NCI-H1092 (cell line): Measurements from ENCODE around the gene TAS2R42.
A peak's percentile ranks its signal among the peaks of the same experiment; 100 is the strongest.

Experiments
- DNase-seq: peaks from one replicate; lab custom pipeline; 2025; lab: John Stamatoyannopoulos, UW

The TAS2R42 gene, protein sequence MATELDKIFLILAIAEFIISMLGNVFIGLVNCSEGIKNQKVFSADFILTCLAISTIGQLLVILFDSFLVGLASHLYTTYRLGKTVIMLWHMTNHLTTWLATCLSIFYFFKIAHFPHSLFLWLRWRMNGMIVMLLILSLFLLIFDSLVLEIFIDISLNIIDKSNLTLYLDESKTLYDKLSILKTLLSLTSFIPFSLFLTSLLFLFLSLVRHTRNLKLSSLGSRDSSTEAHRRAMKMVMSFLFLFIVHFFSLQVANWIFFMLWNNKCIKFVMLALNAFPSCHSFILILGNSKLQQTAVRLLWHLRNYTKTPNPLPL

DNA sequence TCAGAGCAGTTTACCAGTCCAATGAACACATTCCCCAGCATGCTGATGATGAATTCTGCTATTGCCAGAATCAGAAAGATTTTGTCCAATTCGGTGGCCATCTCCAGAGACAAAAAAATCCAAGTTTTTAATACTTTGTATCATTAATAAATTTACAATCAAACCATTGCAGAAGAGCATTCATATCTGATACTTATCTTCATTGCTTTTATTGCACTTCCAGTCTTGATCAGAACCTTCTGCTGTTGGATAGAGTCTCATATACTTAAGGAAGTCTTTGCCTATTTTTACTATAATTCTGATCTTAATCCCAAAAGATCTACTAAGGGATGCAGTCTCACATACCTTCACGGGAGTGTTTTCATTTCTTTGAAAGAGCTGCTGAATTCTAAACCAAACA, at the start of gene TAS2R42:
TSS of gene TAS2R42 (minus strand) at position 101 of the 400 bp plus-strand sequence. CDS start at position 101, 0 bp downstream.
- DNase-seq: no peak

DNA sequence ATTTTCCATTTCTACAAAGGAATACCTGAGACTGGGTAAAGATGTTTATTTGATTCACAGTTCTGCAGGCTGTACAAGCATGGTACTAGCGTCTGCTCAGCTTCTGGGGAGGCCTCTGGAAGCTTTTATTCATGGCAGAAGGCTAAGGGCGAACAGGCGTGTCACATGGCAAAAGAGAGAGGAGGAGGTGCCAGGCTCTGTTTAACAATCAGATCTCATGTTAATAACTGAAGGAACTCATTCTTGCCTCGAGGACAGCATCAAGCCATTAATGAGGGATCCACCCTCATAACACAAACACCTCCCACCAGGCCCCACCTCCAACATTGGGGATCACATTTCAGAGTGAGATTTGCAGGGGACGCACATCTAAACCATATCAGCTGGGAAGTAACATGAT, 46.8 kb upstream of the TAS2R42 start:
- DNase-seq: no peak

DNA sequence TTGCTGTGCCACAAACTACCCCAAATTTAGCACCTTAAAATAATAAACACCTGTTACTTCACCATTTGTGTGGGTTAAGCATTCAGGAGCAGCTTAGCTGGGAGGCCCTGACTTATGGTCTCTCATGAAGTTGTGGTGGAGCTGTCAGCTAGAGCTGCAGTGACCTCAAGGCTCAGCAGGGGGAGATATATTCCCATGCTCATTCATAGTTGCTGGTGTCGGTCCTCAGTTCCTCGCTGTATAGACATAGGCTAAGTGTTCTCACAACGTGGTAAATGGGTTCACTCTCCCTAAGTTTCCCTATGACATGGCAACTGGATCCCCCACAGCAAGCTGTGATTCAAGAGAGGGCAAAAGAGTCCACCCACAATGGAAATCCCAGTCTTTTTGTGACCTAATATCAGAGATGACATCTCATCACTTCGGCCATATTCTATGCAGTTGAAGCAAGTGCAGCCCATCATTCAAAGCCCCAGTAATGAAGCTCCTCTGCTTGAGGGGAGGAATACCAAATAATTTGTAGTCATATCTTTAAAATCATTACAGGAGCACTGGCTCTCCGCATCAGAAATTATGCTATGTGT, 41.7 kb upstream of the TAS2R42 start:
- DNase-seq: peak; percentile 25

DNA sequence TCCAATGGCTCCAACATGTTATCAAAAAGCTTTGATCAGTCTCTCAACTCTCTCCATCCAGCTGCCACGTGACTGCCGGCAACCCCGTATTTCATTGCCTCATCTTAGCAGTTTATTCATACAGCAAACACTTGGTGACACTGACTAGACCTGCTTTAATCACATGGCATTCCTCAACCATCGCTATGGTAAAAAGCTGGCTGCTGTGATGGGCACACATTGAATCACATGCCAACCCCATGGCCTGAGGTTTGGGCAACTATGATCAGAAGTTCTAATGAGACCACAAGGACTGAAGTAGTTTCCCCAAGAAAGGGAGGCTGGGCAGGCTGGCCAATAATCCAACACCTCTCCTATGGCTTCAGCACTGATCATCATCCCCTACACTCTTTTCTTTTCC, 40.6 kb upstream of the TAS2R42 start:
- no peak for DNase-seq

DNA sequence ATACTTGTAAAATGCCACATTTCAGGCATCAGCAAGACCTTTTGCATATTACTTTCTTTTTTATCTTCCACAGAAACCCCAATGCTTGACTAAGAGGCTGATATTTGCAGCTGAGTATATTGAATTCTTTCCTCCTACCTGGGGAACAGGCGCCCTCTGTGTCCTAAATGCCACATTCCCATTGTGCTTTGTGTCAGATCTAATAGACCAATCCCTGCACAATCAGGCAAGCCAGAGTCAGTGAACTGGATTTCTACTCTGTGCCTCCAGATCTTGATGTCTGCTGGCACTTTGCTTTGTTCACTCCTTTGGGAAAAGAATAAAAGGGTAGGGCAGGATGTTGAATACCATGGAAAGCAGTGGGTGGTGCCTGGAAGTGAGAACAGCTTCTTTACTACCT, 22.4 kb upstream of the TAS2R42 start:
- no peak for DNase-seq

DNA sequence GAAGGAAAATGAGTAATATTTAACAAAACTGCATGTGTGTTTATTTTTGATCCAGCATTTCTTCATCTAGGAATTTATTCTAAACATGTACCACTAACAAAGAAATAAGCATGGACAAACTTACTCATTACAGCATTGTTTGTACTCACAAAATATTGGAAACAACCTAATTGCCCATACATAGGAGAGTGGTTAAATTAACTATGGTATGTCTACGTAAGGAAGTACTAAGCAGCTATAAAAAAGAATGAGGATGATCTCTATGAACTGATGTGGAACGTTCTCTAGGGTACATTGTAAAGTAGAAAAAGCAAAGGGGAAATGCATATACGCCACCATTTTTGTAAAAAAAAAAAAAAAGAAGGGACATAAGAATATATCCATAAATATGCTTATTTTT, 17.4 kb upstream of the TAS2R42 start:
- no peak for DNase-seq

DNA sequence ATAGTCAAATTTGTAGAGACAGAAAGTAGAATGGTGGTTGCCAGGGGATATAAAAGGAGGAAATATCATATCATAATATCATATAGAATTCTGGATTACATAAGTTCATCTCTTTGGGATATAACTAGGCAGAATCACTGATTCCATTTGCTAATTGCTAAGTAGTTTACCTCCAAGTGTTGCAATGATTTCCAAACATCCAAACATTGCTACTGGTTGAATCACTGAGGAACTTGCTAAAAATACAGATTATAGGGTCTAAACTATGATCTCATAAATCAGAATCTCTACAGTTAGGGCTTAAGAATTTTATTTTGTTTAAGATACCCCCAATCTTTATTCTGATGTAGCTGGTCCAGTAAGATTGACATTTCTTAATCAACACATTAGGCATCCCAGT, 16.1 kb upstream of the TAS2R42 start:
- DNase-seq: no peak

DNA sequence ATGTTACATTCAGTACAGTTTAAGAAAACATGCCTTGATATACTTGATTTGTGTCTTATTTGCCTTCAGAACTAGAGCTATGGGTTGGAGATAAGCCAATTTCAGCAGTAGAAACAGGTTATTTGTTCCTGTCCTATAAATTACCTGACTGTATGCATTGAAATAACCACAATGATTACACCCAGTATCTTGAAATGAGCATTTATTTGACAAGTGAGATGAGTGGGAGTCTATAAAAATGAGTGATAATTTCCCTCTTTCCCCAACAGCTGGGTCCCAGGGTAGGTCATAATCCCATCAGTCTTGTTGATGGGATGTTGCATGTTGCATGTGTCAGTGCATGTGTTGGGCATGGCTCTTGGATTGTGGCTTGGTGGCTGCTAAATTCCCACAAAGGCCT, 3.7 kb downstream of the TAS2R42 start:
- DNase-seq: no peak

DNA sequence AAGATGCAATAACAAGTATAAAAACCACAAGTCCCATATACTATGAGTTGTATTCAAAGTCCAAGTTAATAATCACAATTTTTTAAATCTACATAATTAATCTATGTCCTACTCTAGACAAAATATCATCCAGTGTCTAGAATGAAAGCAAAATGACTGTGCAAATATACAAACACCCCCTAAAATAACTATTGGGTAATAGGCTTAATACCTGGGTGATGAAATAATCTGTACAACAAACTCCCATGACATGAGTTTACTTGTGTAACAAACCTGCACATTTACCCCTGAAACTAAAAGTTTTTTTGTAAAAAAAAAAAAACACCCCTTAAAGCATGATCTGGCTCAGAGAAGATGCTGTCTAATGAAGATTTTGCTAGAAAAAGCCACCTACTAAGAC, 4.2 kb downstream of the TAS2R42 start:
- no peak for DNase-seq

DNA sequence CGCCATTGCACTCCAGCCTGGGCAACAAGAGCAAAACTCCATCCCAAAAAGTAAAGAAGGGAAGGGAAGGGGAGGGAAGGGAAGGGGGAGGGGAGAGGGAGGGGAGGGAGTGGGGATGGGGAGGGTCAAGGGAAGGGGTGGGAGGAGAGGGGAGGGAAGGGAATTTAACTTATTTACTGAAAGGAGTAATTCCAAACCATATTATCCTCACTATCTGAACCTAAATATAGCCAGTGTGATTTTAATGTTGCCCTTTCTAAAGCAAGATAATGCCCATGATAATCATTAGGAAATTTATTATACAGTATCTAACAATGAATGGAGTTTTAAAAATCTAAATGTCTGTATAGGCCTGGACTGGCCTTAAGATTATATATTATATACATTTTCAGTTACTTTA, 8.5 kb downstream of the TAS2R42 start:
- DNase-seq: no peak

DNA sequence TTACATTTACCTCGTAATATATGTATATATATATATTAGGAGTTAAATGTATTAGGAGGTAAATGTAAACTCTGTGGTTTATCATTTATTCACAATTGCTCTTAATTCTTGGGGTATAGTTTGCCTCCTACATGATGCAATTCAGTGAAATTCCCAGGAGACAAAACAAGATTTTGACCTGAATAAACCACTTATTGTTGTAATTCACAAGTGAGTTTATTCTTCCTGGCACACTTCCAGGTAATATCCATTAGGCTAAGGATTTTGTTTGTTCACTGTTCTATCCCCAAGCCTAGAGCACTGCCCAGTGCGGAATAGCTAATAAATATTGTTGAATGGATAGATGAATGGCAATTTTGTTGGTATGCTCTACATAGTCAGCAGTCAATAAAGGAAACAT, 12.7 kb downstream of the TAS2R42 start:
- no peak for DNase-seq

DNA sequence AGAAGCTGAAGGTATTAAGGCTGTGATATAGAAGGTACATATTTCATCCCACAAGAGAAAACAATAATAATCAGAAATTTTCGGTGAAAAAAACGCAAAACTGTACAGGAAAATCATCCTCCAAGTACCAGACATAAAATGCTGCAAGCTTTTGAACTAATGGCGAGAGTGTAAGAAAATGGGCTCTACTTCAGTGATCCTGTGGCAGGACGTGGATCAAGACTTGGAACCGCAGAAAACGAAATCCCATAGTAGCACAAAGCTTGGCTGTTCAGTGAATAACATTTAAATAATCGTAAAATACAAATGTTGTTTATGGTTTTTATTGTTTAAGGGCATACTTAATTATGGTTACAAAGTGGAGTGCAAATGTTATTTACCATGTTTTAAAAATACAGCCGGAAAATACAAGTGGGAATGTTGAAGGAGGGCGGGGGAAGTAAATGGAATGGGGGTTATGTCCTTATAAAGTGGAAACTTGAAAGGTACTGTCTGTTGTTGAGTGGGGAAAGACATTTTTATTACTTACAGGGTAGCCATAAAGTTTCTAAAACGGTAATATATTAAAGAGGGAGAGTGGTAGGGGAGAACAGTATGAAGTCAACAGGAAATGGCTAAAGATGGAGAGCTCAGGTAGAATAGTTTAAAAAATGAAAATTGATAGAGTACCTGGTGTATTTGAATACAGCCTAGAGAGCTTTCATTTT, 14.6 kb downstream of the TAS2R42 start:
- DNase-seq: no peak

DNA sequence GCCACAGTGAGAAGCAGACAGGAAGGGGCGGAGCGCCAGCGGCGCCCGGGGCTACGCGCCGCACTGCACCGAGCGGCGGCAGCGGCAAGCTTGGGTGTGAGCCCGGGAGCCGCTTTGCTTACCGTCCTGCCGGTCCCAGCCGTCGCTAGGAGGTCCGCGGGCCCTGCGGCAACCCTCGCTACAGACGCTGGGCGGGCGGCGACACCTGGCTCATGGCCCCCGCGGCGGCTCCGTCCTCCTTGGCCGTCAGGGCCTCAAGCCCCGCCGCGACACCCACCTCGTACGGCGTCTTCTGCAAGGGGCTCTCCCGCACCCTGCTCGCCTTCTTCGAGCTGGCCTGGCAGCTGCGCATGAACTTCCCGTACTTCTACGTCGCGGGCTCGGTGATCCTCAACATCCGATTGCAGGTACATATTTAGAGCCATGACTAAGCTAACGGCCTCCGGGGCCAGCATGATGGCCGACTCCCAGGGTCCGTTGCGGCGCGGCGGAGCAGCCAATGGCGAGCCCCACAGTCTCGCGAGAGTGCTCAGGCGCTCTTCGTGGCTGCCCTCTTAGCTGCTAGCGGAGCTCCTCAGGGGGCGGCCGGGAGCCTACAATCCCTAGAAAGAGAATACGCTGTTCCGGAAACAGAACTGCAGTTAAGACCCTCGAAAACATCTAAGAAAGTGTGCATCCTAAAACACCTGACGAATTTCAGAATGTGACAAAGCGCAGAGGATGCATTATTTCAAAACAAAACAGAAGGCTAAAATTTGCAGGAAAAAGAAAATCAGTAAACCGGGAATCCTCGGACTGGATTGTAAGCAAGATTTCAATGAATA, 15.4 kb downstream of the TAS2R42 start, which contains the start of gene SMIM10L1:
TSS of gene SMIM10L1 (plus strand) at position 50 of the 824 bp plus-strand sequence. CDS start at position 213, 163 bp downstream.
- peak; percentile 94 for DNase-seq

DNA sequence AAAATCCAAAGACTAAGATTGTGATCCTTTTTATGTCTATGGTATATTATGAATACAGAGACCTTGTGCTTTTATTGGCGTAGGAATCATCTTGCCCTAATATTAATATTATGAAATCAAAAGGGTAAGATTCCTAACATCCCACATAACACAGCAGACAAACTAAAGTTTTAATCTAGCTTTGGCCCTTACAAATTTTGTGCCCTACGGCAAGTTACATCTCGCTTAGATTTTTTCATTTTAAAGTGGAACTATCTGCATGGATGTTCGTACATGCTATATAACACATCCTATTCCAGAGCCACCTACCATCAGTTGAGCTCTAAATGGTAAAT, 16.0 kb downstream of the TAS2R42 start:
- no peak for DNase-seq

DNA sequence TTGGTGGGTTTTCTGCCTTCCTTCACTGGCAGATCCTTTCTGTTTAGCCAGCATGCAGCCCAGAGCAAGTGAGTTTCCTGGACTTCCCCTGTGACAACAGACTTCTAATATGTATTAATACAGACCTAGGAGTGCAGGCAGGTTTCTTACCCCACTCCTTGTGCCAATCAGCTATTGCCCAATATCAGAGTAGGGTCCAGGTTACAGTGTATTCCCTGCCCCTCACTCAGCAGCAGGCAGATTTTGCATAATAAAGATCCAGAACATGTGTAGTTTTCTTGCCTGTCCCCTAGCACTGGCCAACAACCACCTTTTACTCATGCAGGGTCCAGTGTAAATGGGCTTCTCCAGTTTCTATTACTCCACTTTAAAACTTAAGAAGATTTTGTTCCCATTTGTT, 20.4 kb downstream of the TAS2R42 start:
- DNase-seq: no peak

DNA sequence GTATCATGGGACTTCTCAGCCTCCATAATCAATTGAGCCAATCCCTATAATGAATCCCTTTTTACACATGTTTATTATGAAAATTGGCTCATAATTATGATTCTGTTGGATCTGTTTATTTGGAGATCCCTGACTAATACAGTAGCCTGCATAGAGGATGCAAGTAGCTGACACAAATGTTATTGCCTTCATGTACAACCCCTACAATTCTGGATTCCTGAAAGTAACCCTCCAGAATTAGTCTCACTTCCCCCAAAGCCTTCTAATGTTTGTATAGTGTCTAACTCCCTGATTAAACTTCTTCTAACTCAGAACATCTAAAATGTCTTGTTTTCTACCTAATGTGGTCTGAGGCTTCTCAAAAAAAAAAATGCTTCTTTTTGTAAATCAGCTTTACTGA, 22.4 kb downstream of the TAS2R42 start:
- DNase-seq: no peak

DNA sequence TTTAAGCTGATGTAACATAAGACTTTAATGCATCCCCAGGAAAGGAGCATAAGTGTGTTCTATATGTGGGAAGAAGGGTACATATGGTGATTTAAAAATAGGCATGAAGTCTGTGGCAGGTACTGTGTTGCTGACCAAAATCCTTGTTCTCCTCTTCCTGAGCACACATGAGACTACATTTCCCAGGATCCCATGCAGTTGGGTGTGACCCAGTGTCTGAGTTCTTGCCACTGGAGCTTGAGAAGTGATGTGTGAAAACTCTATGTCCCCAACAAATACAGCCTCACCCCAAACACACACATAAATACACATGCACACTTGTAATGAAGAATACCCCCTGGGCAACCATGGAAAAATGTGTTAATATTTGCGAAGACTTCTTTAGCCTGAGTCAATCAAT, 24.2 kb downstream of the TAS2R42 start:
- DNase-seq: no peak

DNA sequence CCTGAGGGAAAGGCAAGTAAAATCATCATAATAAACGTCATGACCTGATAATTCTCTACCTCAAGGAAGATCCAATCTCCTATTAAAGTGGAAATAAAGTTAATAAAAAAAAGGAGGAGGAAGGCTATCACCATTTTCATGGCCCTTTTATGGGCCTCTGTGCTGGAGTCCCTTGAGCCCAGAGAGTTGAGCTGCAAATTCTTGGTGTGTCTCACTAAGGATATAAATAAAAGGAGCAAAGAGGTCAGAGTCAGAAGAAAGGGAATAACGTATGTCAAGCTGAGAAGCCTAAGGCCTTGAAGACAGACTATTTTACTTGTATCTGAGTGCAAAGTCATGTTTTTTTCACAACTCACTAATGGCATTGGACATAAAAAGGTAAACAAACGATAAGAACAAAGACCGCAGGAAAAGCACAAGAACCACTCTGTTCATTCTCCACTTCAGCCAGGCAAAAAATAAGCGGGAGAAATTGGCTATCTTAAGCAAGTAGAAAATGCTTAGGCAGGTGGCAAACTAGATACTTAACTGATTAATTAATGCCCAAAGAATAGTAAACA, 27.8 kb downstream of the TAS2R42 start:
- DNase-seq: no peak

DNA sequence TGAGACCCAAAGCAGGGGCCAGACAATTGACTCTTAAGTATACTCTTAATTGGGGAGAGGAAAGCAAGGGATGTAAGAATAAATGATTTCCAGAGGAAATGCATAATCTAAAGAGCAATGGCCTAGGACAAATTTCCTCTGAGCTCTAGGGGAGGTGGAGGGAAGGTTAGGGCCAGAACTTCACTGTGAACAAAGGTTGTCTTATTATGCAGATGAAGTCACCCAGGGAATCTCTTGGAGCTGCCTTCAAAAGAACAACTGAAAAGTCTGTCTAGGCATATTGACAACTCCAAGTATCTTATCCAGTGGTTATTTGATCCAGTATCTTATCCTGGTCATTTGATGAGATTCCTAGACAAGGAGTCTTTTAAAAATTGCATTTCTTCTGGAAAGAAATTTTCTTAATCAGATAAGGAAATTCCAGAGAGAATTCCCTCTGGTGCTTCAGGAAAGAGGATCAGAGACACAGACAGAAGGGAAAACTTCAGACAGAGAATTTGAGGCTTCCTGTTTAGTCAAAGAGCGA, 32.3 kb downstream of the TAS2R42 start:
- DNase-seq: no peak

DNA sequence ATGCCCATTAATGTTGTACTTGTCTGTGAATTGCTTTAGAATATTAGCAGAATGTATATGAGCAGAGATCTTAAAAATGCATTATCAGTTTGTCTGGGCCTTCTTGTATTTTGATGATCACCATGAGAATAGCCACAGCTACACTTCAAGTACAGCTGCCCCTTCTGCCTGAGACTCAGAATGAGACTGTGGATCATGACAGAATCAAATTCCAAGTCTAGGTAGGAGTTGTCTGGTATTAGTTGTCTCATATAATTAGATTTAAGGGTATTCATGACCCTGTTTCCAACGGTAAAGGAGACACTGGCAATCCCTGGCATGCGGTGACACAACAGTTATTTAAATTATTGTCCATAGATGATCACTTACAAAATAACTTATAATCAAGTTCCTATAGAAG, 34.0 kb downstream of the TAS2R42 start:
- DNase-seq: no peak

DNA sequence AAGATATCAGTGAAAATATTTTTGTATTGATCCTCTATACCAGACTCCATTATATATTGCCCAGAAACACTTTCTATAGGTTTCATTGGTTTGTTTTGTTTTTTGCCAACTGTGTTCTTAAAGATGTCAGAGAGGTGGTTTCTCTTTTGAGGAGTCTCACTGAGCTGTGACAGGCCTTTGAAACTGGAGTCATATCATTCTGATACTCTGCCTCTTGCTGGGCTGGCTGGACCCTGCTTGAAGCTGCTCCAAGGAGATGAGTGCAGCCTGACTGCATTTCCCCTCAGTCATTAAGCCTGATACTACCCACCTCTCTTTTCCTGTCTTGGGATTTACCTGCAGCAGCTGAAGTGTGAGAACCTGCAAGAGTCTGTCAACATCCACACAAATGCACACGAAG, 35.9 kb downstream of the TAS2R42 start:
- no peak for DNase-seq

DNA sequence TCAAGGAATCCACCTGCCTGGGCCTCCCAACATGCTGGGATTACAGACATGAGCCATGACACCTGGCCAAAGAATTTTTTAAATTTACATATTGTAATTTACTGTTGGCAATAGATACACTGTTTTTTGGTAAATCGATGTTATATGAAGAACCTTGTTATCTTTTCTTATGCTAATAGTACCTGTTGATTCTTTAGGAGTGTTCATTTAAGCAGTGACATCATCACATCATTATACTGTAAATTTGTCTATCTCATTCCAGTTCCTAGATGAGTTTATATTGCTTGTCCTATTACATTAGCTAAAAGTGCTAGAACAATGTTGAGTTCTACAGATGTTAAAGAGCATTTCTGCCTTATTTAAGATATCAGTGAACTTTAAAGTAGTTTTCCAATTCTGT, 39.3 kb downstream of the TAS2R42 start:
- DNase-seq: no peak
